ENCODE results near the gene PSMD13. TPM values are rescaled to one million over a fixed set of nuclear protein-coding genes. Genes with fewer than 3 reads are reported as not detected.
A peak's percentile ranks its signal among the peaks of the same experiment; 100 is the strongest.

Gene PSMD13
- total RNA-seq, 1 donor from 2014 or later = 104 TPM

- peaks cover 11 to 15% (median 15%) of the 10 kb centered on the region in 3 donors for H3K36me3 ChIP-seq (ENCODE audit: control insufficient read depth in 3 of 3, insufficient read depth in 3 of 3, low read length in 3 of 3)
These were observed 39.0 kb upstream of the PSMD13 start for GRCh38 chr11:197741-198235.

GRCh38 chr11:198236-198806 is 38.5 kb upstream of the PSMD13 start:
- H3K36me3 ChIP-seq (ENCODE audit: control insufficient read depth in 3 of 3, insufficient read depth in 3 of 3, low read length in 3 of 3) = peaks cover 16 to 21% (median 21%) of the 10 kb centered on the region in 3 donors
- peaks cover 1 to 4% (median 2%) of the 10 kb centered on the region in 3 donors for H3K4me1 ChIP-seq (ENCODE audit: control insufficient read depth in 3 of 3, insufficient read depth in 3 of 3, low read length in 3 of 3)
- H3K27ac ChIP-seq (ENCODE audit: low read depth, low read length) = no peak overlapping the region
- no peaks in the 10 kb centered on the region for H3K27me3 ChIP-seq (ENCODE audit: control insufficient read depth in 3 of 3, insufficient read depth in 3 of 3, low read length in 3 of 3)
- H3K4me3 ChIP-seq (ENCODE audit: low read length in 3 of 3) = no peak overlapping the region
- no peaks in the 10 kb centered on the region for H3K9me3 ChIP-seq (ENCODE audit: control insufficient read depth in 3 of 3, low read length in 3 of 3)
- H3K9ac ChIP-seq (ENCODE audit: low read depth in 1 of 3, low read length in 3 of 3) = no peak overlapping the region

More at GRCh38 chr11:197741-198235, 39.0 kb upstream of the PSMD13 start:
- Histone ChIP-seq H3K9me3 (ENCODE audit: control insufficient read depth in 3 of 3, low read length in 3 of 3) (no peaks in the 10 kb centered on the region), H3K9ac (ENCODE audit: low read depth in 1 of 3, low read length in 3 of 3) (peak overlapping the region in 1 of 3 donors; percentile 40), H3K27ac (ENCODE audit: low read depth, low read length) (no peak overlapping the region), H3K4me3 (ENCODE audit: low read length in 3 of 3) (no peak overlapping the region), H3K27me3 (ENCODE audit: control insufficient read depth in 3 of 3, insufficient read depth in 3 of 3, low read length in 3 of 3) (no peaks in the 10 kb centered on the region), H3K4me1 (ENCODE audit: control insufficient read depth in 3 of 3, insufficient read depth in 3 of 3, low read length in 3 of 3) (no peaks in the 10 kb centered on the region)

GRCh38 chr11:199004-199581 is 37.7 kb upstream of the PSMD13 start:
- peaks cover 7 to 11% (median 9%) of the 10 kb centered on the region in 3 donors for H3K4me1 ChIP-seq (ENCODE audit: control insufficient read depth in 3 of 3, insufficient read depth in 3 of 3, low read length in 3 of 3)
- H3K4me3 ChIP-seq (ENCODE audit: low read length in 3 of 3) = no peak overlapping the region
- no peak overlapping the region for H3K9ac ChIP-seq (ENCODE audit: low read depth in 1 of 3, low read length in 3 of 3)
- no peak overlapping the region for H3K27ac ChIP-seq (ENCODE audit: low read depth, low read length)
- no peaks in the 10 kb centered on the region for H3K27me3 ChIP-seq (ENCODE audit: control insufficient read depth in 3 of 3, insufficient read depth in 3 of 3, low read length in 3 of 3)
- H3K9me3 ChIP-seq (ENCODE audit: control insufficient read depth in 3 of 3, low read length in 3 of 3) = no peaks in the 10 kb centered on the region
- peaks cover 24 to 28% (median 28%) of the 10 kb centered on the region in 3 donors for H3K36me3 ChIP-seq (ENCODE audit: control insufficient read depth in 3 of 3, insufficient read depth in 3 of 3, low read length in 3 of 3)

- peaks cover 31 to 35% (median 34%) of the 10 kb centered on the region in 3 donors for H3K36me3 ChIP-seq (ENCODE audit: control insufficient read depth in 3 of 3, insufficient read depth in 3 of 3, low read length in 3 of 3)
- no peak overlapping the region for H3K9ac ChIP-seq (ENCODE audit: low read depth in 1 of 3, low read length in 3 of 3)
- peaks cover 11 to 18% (median 11%) of the 10 kb centered on the region in 3 donors for H3K4me1 ChIP-seq (ENCODE audit: control insufficient read depth in 3 of 3, insufficient read depth in 3 of 3, low read length in 3 of 3)
- no peaks in the 10 kb centered on the region for H3K9me3 ChIP-seq (ENCODE audit: control insufficient read depth in 3 of 3, low read length in 3 of 3)
- H3K4me3 ChIP-seq (ENCODE audit: low read length in 3 of 3) = no peak overlapping the region
- H3K27me3 ChIP-seq (ENCODE audit: control insufficient read depth in 3 of 3, insufficient read depth in 3 of 3, low read length in 3 of 3) = no peaks in the 10 kb centered on the region
- no peak overlapping the region for H3K27ac ChIP-seq (ENCODE audit: low read depth, low read length)
These were observed 37.0 kb upstream of the PSMD13 start for GRCh38 chr11:199782-200181.

- Histone ChIP-seq H3K4me1 (ENCODE audit: control insufficient read depth in 3 of 3, insufficient read depth in 3 of 3, low read length in 3 of 3) (peaks cover 15 to 25% (median 16%) of the 10 kb centered on the region in 3 donors), H3K36me3 (ENCODE audit: control insufficient read depth in 3 of 3, insufficient read depth in 3 of 3, low read length in 3 of 3) (peaks cover 37 to 41% (median 40%) of the 10 kb centered on the region in 3 donors)
These were observed 36.4 kb upstream of the PSMD13 start for GRCh38 chr11:200224-201003.

GRCh38 chr11:201966-202365 is 34.8 kb upstream of the PSMD13 start:
- no peak overlapping the region for H3K27ac ChIP-seq (ENCODE audit: low read depth, low read length)
- H3K9me3 ChIP-seq (ENCODE audit: control insufficient read depth in 3 of 3, low read length in 3 of 3) = no peaks in the 10 kb centered on the region
- peaks cover 27 to 40% (median 31%) of the 10 kb centered on the region in 3 donors for H3K4me1 ChIP-seq (ENCODE audit: control insufficient read depth in 3 of 3, insufficient read depth in 3 of 3, low read length in 3 of 3)
- no peak overlapping the region for H3K4me3 ChIP-seq (ENCODE audit: low read length in 3 of 3)
- no peak overlapping the region for H3K9ac ChIP-seq (ENCODE audit: low read depth in 1 of 3, low read length in 3 of 3)
- H3K27me3 ChIP-seq (ENCODE audit: control insufficient read depth in 3 of 3, insufficient read depth in 3 of 3, low read length in 3 of 3) = no peaks in the 10 kb centered on the region
- H3K36me3 ChIP-seq (ENCODE audit: control insufficient read depth in 3 of 3, insufficient read depth in 3 of 3, low read length in 3 of 3) = peaks cover 39 to 46% (median 44%) of the 10 kb centered on the region in 3 donors

More at GRCh38 chr11:200224-201003, 36.4 kb upstream of the PSMD13 start:
- Histone ChIP-seq H3K27ac (ENCODE audit: low read depth, low read length) (no peak overlapping the region), H3K4me3 (ENCODE audit: low read length in 3 of 3) (no peak overlapping the region), H3K9ac (ENCODE audit: low read depth in 1 of 3, low read length in 3 of 3) (no peak overlapping the region), H3K9me3 (ENCODE audit: control insufficient read depth in 3 of 3, low read length in 3 of 3) (no peaks in the 10 kb centered on the region), H3K27me3 (ENCODE audit: control insufficient read depth in 3 of 3, insufficient read depth in 3 of 3, low read length in 3 of 3) (no peaks in the 10 kb centered on the region)

GRCh38 chr11:202490-202889 is 34.3 kb upstream of the PSMD13 start:
- Histone ChIP-seq H3K4me1 (ENCODE audit: control insufficient read depth in 3 of 3, insufficient read depth in 3 of 3, low read length in 3 of 3) (peaks cover 27 to 40% (median 31%) of the 10 kb centered on the region in 3 donors), H3K27ac (ENCODE audit: low read depth, low read length) (no peak overlapping the region), H3K36me3 (ENCODE audit: control insufficient read depth in 3 of 3, insufficient read depth in 3 of 3, low read length in 3 of 3) (peaks cover 39 to 47% (median 44%) of the 10 kb centered on the region in 3 donors)

GRCh38 chr11:203056-203944 is 33.5 kb upstream of the PSMD13 start:
- H3K27me3 ChIP-seq (ENCODE audit: control insufficient read depth in 3 of 3, insufficient read depth in 3 of 3, low read length in 3 of 3) = no peaks in the 10 kb centered on the region
- H3K27ac ChIP-seq (ENCODE audit: low read depth, low read length) = no peak overlapping the region
- peaks cover 39 to 47% (median 44%) of the 10 kb centered on the region in 3 donors for H3K36me3 ChIP-seq (ENCODE audit: control insufficient read depth in 3 of 3, insufficient read depth in 3 of 3, low read length in 3 of 3)
- H3K4me1 ChIP-seq (ENCODE audit: control insufficient read depth in 3 of 3, insufficient read depth in 3 of 3, low read length in 3 of 3) = peaks cover 33 to 45% (median 35%) of the 10 kb centered on the region in 3 donors
- H3K9ac ChIP-seq (ENCODE audit: low read depth in 1 of 3, low read length in 3 of 3) = peak overlapping the region in 1 of 3 donors; percentile 33
- H3K9me3 ChIP-seq (ENCODE audit: control insufficient read depth in 3 of 3, low read length in 3 of 3) = no peaks in the 10 kb centered on the region
- H3K4me3 ChIP-seq (ENCODE audit: low read length in 3 of 3) = no peak overlapping the region

More at GRCh38 chr11:202490-202889, 34.3 kb upstream of the PSMD13 start:
- Histone ChIP-seq H3K9ac (ENCODE audit: low read depth in 1 of 3, low read length in 3 of 3) (peak overlapping the region in 1 of 3 donors; percentile 16), H3K27me3 (ENCODE audit: control insufficient read depth in 3 of 3, insufficient read depth in 3 of 3, low read length in 3 of 3) (no peaks in the 10 kb centered on the region), H3K4me3 (ENCODE audit: low read length in 3 of 3) (no peak overlapping the region), H3K9me3 (ENCODE audit: control insufficient read depth in 3 of 3, low read length in 3 of 3) (no peaks in the 10 kb centered on the region)

- H3K27ac ChIP-seq (ENCODE audit: low read depth, low read length) = no peak overlapping the region
- H3K36me3 ChIP-seq (ENCODE audit: control insufficient read depth in 3 of 3, insufficient read depth in 3 of 3, low read length in 3 of 3) = peaks cover 39 to 47% (median 44%) of the 10 kb centered on the region in 3 donors
- H3K9ac ChIP-seq (ENCODE audit: low read depth in 1 of 3, low read length in 3 of 3) = peak overlapping the region in 2 of 3 donors; percentile 33
- no peaks in the 10 kb centered on the region for H3K27me3 ChIP-seq (ENCODE audit: control insufficient read depth in 3 of 3, insufficient read depth in 3 of 3, low read length in 3 of 3)
- H3K4me3 ChIP-seq (ENCODE audit: low read length in 3 of 3) = no peak overlapping the region
- no peaks in the 10 kb centered on the region for H3K9me3 ChIP-seq (ENCODE audit: control insufficient read depth in 3 of 3, low read length in 3 of 3)
- peaks cover 35 to 47% (median 37%) of the 10 kb centered on the region in 3 donors for H3K4me1 ChIP-seq (ENCODE audit: control insufficient read depth in 3 of 3, insufficient read depth in 3 of 3, low read length in 3 of 3)
These were observed 32.7 kb upstream of the PSMD13 start for GRCh38 chr11:203945-204586.

Data from skeletal muscle tissue (tissue), 4 donors.